Measurements from ENCODE around the gene NOC2L.
"Not testable (repeated sequence)": the region's sequence is repeated elsewhere in the genome, so short reads cannot be mapped to it uniquely, and the experiment has no call there.

The NOC2L gene

GRCh38 chr1:988061-988460 lies 29.0 kb upstream of the NOC2L start:
- peaks cover 75% of the 10 kb centered on the region for H3K27me3 ChIP-seq (ENCODE audit: insufficient read depth, low read length)
- not testable (repeated sequence) for H3K27ac ChIP-seq (ENCODE audit: low read length); H3K4me1 ChIP-seq (ENCODE audit: insufficient read depth, low read length); H3K9ac ChIP-seq (ENCODE audit: low read depth, low read length); H3K36me3 ChIP-seq (ENCODE audit: insufficient read depth, low read depth, low read length); H3K4me3 ChIP-seq (ENCODE audit: low read length); H3K9me3 ChIP-seq (ENCODE audit: insufficient read depth, low read depth, low read length)

GRCh38 chr1:985126-985525 lies 26.1 kb upstream of the NOC2L start:
- Histone ChIP-seq H3K9ac (ENCODE audit: low read depth, low read length) (no peak overlapping the region), H3K27ac (ENCODE audit: low read length) (no peak overlapping the region), H3K36me3 (ENCODE audit: insufficient read depth, low read depth, low read length) (no peaks in the 10 kb centered on the region), H3K27me3 (ENCODE audit: insufficient read depth, low read length) (peaks cover 68% of the 10 kb centered on the region), H3K4me1 (ENCODE audit: insufficient read depth, low read length) (no peaks in the 10 kb centered on the region), H3K9me3 (ENCODE audit: insufficient read depth, low read depth, low read length) (no peaks in the 10 kb centered on the region), H3K4me3 (ENCODE audit: low read length) (no peak overlapping the region)

- no peak overlapping the region for H3K4me3 ChIP-seq (ENCODE audit: low read length)
- no peaks in the 10 kb centered on the region for H3K9me3 ChIP-seq (ENCODE audit: insufficient read depth, low read depth, low read length)
- peaks cover 68% of the 10 kb centered on the region for H3K27me3 ChIP-seq (ENCODE audit: insufficient read depth, low read length)
- H3K36me3 ChIP-seq (ENCODE audit: insufficient read depth, low read depth, low read length): no peaks in the 10 kb centered on the region
- no peaks in the 10 kb centered on the region for H3K4me1 ChIP-seq (ENCODE audit: insufficient read depth, low read length)
- H3K9ac ChIP-seq (ENCODE audit: low read depth, low read length): no peak overlapping the region
- no peak overlapping the region for H3K27ac ChIP-seq (ENCODE audit: low read length)
Measured at GRCh38 chr1:984476-984814, 25.4 kb upstream of the NOC2L start.

DNA sequence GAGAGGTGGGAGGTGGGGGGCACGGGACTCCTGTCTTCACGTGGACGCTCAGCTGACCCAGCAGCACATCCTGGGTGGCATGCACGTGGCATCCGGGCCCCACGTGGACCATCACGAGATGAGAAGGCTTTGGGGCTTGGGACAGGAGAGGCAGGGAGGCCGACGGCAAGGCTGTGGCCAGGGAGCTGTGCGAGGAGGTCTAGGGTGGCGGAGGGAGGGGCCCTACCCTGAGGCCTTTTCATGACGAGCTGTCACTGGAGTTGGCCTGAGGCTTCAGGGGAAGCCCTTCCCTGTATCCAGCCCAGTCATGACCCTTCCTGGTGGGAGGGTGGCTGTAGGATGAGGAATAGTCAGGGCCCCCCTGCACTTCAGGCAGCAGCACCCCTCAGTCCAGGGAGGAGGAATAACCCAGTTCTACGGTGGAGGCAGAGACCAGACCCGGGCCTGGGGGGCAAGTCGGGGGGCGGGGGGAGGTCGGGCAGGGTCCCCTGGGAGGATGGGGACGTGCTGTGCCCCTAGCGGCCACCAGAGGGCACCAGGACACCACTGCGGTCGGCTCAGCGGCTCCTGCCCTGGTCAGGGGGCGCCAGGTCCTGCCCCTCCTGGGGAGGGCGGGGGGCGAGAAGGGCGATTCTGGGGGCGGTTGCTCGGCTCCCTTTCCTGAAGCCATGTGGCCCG lies 24.9 kb upstream of the NOC2L start:
- H3K27ac ChIP-seq (ENCODE audit: low read length): no peak overlapping the region
- no peaks in the 10 kb centered on the region for H3K9me3 ChIP-seq (ENCODE audit: insufficient read depth, low read depth, low read length)
- H3K9ac ChIP-seq (ENCODE audit: low read depth, low read length): no peak overlapping the region
- H3K27me3 ChIP-seq (ENCODE audit: insufficient read depth, low read length): peaks cover 63% of the 10 kb centered on the region
- H3K4me3 ChIP-seq (ENCODE audit: low read length): no peak overlapping the region
- no peaks in the 10 kb centered on the region for H3K36me3 ChIP-seq (ENCODE audit: insufficient read depth, low read depth, low read length)
- H3K4me1 ChIP-seq (ENCODE audit: insufficient read depth, low read length): no peaks in the 10 kb centered on the region

DNA sequence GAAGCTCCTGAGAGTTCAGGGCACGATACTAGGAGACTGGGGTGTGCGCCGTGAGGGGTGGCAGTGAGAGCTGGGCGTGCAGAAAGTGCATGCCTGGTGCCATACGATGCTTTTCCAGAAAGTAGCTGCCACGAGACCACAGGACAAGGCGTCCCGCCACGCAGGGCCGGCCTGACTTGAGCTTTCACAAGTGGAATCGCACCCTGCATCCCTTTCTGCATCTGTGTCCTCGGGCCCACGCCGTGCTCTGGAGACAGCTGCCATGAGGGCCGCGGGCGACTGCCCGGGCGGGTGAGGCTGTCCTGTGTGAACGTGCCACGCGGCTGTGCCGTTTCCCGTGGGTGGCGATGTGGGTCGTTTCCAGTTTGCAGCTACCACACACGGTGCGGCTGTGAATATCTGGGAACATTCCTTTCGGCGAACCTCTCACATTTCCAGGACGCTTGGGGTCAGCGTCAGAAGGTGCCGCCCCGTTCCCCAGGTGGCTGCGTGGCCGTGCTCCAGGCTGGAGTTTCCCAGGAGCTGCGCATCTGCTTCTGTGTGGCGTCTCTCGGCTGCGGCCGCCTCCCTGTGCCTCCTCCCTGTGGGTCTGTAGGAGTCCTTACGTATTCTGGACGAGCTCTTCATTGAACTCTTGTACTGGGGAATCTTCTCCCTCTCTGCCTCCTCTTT lies 23.8 kb upstream of the NOC2L start:
- H3K27ac ChIP-seq (ENCODE audit: low read length): no peak overlapping the region

DNA sequence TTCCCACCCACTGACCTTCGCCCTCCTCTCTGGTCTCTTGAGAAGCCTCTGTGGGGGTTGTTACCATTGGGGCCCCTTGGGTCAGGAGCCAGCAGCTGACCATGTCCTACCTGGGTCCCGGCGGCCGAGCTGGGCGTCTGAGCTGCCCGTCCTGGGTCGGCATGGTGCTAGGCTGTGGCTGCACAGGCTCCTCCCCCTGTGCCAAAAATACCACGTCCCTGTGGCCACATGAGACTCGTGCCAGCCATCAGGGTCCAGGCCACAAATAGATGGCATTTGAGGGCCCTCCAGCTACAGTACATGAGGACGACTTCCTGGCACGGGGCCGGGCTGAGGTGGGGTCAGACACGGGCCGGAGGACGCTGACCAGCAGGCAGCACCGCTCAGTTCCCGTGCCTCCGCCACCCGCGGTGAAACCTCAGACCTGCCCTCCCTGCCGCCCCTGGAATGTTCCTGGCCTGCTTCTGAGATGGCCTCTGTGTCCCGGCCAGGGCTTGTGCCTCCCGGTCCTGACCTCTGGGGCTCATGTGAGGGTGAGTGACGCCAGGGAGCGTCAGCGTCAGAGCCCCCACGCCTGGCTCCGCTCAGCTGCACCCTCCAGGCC lies 23.0 kb upstream of the NOC2L start, which contains the start of gene PERM1:
TSS of gene PERM1 (minus strand) at position 139 of the 604 bp plus-strand sequence. CDS start 1,064 bp downstream, outside the sequence.
- H3K27ac ChIP-seq (ENCODE audit: low read length): no peak within 1 kb of the TSS
- no peak within 1 kb of the TSS for H3K9ac ChIP-seq (ENCODE audit: low read depth, low read length)
- no peaks in the 10 kb centered on the region for H3K9me3 ChIP-seq (ENCODE audit: insufficient read depth, low read depth, low read length)
- no peak within 1 kb of the TSS for H3K4me3 ChIP-seq (ENCODE audit: low read length)
- peaks cover 52% of the 10 kb centered on the region for H3K27me3 ChIP-seq (ENCODE audit: insufficient read depth, low read length)
- no peaks in the 10 kb centered on the region for H3K4me1 ChIP-seq (ENCODE audit: insufficient read depth, low read length)
- H3K36me3 ChIP-seq (ENCODE audit: insufficient read depth, low read depth, low read length): no peaks in the 10 kb centered on the region

More for the DNA sequence above, 23.8 kb upstream of the NOC2L start:
- no peaks in the 10 kb centered on the region for H3K36me3 ChIP-seq (ENCODE audit: insufficient read depth, low read depth, low read length)
- peaks cover 53% of the 10 kb centered on the region for H3K27me3 ChIP-seq (ENCODE audit: insufficient read depth, low read length)
- no peak overlapping the region for H3K4me3 ChIP-seq (ENCODE audit: low read length)
- no peak overlapping the region for H3K9ac ChIP-seq (ENCODE audit: low read depth, low read length)
- H3K4me1 ChIP-seq (ENCODE audit: insufficient read depth, low read length): no peaks in the 10 kb centered on the region
- H3K9me3 ChIP-seq (ENCODE audit: insufficient read depth, low read depth, low read length): no peaks in the 10 kb centered on the region

- Histone ChIP-seq H3K36me3 (ENCODE audit: insufficient read depth, low read depth, low read length) (no peaks in the 10 kb centered on the region), H3K4me1 (ENCODE audit: insufficient read depth, low read length) (no peaks in the 10 kb centered on the region), H3K9ac (ENCODE audit: low read depth, low read length) (no peak overlapping the region), H3K9me3 (ENCODE audit: insufficient read depth, low read depth, low read length) (no peaks in the 10 kb centered on the region), H3K27ac (ENCODE audit: low read length) (no peak overlapping the region), H3K4me3 (ENCODE audit: low read length) (no peak overlapping the region), H3K27me3 (ENCODE audit: insufficient read depth, low read length) (peaks cover 50% of the 10 kb centered on the region)
Measured at GRCh38 chr1:981491-981954, 22.5 kb upstream of the NOC2L start.

DNA sequence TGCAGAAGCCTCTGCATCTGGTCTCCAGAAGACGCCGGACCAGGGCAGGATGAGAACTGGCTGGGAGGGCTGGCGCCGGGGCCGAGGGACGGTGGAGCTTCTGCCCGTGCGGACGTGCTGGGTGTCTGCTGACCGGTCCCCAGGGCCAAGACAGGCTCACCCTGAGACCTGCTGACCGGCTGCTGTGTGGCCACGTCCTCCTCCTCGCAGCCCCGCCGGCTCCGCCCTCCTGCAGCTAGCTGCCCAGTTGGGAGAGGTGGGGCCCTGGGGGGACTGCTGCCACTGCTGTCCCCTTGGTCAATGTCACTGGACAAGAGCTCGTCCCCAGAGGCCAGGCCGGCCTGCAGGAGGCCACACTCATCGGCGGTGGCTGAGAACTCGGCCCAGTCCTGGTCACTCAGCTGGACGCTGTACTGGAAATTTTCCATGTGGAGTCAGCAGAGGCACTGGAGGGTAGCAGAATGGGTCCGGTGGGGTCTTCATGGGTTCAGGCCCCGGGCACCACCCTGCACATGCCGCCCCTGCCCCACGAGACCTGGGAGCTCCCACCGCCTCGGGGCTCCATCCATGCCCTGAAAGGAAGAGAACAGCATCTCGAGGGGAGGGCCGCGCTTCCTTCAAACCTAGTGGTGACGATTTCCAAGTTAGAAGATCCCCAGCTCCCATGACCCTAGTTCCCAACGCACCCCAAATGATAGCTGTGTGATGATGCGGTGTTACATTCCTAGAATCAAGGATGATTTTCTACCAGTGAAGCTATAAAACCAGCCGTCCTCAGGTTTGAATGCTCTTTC lies 21.7 kb upstream of the NOC2L start:
- H3K9me3 ChIP-seq (ENCODE audit: insufficient read depth, low read depth, low read length): no peaks in the 10 kb centered on the region
- no peaks in the 10 kb centered on the region for H3K36me3 ChIP-seq (ENCODE audit: insufficient read depth, low read depth, low read length)
- no peaks in the 10 kb centered on the region for H3K4me1 ChIP-seq (ENCODE audit: insufficient read depth, low read length)
- H3K27me3 ChIP-seq (ENCODE audit: insufficient read depth, low read length): peaks cover 45% of the 10 kb centered on the region
- H3K4me3 ChIP-seq (ENCODE audit: low read length): no peak overlapping the region
- no peak overlapping the region for H3K9ac ChIP-seq (ENCODE audit: low read depth, low read length)
- no peak overlapping the region for H3K27ac ChIP-seq (ENCODE audit: low read length)

DNA sequence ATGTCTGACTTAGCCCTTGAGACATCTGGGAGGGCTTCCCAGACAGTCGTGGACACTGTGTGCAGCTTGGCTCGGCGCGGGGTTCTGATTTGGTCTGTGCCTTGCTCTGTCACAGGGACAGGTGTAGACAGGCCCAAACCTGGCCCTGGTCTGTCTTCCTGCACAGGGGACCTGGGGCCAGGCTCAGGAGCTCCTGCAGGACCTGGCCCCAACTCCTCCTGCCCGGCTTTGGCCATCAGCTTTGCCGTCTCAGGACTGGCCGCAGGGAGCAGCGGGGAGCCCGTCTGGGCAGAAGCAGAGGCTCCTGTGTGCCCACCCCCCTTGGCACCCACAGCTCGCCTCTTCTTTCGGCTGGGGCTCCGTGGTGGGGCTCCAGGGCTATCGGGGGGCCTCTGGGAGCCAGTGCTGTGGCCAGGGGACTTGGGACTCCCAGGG lies 21.1 kb upstream of the NOC2L start:
- Histone ChIP-seq H3K27ac (ENCODE audit: low read length) (no peak overlapping the region), H3K9me3 (ENCODE audit: insufficient read depth, low read depth, low read length) (no peaks in the 10 kb centered on the region), H3K4me3 (ENCODE audit: low read length) (no peak overlapping the region), H3K27me3 (ENCODE audit: insufficient read depth, low read length) (peaks cover 38% of the 10 kb centered on the region), H3K4me1 (ENCODE audit: insufficient read depth, low read length) (no peaks in the 10 kb centered on the region), H3K36me3 (ENCODE audit: insufficient read depth, low read depth, low read length) (no peaks in the 10 kb centered on the region), H3K9ac (ENCODE audit: low read depth, low read length) (no peak overlapping the region)

DNA sequence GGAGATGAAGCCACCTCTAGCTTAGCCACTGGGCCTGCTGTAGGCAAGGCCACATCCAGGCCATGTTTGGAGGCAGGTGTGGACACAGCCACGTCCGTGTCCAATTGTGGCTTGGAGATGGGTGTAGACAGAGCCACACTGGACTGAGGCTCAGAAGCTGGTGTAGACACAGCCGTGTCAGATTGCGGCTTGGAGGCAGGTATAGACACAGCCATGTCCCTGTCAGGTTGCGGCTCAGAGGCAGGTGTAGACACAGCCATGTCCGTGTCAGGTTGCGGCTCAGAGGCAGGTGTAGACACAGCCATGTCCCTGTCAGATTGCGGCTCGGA lies 20.7 kb upstream of the NOC2L start:
- peaks cover 36% of the 10 kb centered on the region for H3K27me3 ChIP-seq (ENCODE audit: insufficient read depth, low read length)
- no peaks in the 10 kb centered on the region for H3K4me1 ChIP-seq (ENCODE audit: insufficient read depth, low read length)
- no peak overlapping the region for H3K4me3 ChIP-seq (ENCODE audit: low read length)
- H3K27ac ChIP-seq (ENCODE audit: low read length): no peak overlapping the region
- H3K9me3 ChIP-seq (ENCODE audit: insufficient read depth, low read depth, low read length): no peaks in the 10 kb centered on the region
- H3K36me3 ChIP-seq (ENCODE audit: insufficient read depth, low read depth, low read length): no peaks in the 10 kb centered on the region
- no peak overlapping the region for H3K9ac ChIP-seq (ENCODE audit: low read depth, low read length)

DNA sequence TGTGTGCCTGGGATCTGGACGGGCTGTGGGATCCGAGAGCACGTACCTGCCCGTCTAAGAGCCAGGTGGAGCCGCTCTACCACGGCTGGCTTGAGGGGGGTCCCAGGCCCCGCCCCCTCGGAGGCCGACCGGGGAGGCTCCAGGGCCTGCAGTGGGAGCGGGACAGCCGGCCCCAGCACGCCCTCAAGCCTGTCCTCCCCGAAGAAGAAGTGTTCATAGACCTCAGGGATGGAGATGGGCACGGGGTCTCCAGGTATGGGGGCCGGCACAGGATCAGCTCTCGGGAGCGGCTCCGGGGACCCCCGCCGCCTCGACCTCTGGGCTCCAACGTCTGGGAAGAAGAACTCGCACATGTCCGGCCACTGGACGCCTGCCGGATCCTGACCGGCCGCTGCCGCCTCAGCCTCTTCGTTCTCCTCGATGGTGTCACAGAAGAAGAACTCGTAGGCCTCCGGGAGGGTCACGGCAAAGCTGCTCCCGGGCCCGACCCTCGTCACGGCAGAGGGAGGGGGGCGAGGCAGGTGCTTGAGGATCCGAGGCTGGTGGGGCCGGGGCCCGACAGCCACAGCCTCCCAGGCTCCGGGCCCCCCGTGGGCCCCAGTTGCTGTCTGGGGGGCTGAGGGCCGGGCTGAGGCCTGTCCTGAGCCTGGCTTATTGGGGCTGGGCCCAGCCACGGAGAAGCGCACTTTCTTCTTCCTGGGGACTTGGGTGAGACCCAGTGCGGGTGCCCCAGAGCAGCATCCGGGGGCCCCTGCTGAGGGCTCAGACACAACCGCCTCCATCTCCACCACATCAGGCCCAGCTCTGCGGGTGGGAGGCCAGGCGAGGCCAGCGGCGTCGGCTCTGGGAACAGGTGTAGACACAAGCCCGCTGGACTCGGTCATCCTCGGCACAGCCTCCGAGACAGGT lies 20.0 kb upstream of the NOC2L start:
- Histone ChIP-seq H3K27ac (ENCODE audit: low read length) (no peak overlapping the region), H3K4me3 (ENCODE audit: low read length) (no peak overlapping the region), H3K9me3 (ENCODE audit: insufficient read depth, low read depth, low read length) (no peaks in the 10 kb centered on the region), H3K4me1 (ENCODE audit: insufficient read depth, low read length) (no peaks in the 10 kb centered on the region), H3K27me3 (ENCODE audit: insufficient read depth, low read length) (peaks cover 40% of the 10 kb centered on the region), H3K9ac (ENCODE audit: low read depth, low read length) (no peak overlapping the region), H3K36me3 (ENCODE audit: insufficient read depth, low read depth, low read length) (no peaks in the 10 kb centered on the region)
